Measurements from ENCODE around the gene PIK3R3. TPM values are rescaled to one million over a fixed set of nuclear protein-coding genes. Genes with fewer than 3 reads are reported as not detected.

The PIK3R3 gene
- total and polyA plus RNA-seq, 9 of the 15 experiments (the other 6 are each of a cell fraction or from before 2014, with no cell fraction given): 1.4 to 7.7 (median 4.6) TPM

DNA sequence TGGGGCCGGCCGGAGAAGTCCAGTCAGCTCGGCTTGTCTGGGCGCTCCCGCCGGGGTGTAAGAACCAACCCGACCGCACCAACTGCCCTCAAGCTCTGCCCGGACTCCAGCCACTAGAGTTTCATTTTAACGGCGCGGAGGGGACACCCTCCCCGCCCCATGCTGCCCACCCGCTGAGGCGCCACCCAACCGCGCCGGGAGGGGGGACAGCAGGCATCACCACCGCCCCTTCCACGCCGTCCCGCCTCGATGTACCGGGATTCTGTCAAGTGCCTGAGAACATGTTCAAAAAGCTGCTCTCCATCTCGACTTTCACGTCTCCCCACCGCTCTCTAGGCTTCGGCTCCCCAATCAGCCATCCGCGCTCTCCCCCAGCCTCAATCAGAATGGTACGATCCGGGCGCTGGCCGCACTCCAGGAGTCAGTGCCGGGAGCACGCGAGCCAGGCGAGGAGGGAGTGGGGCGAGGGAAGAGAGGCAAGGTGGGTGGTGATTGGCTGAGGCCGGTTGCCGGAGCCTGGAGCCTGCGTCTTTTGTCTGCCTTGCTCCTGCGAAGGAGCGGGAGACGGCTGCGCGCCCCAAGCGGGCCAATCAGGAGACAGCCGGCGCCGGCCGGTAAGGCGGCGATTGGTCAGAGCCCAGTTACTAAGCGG is at the start of gene PIK3R3 (continued):
- TF ChIP-seq, protein P1, sequence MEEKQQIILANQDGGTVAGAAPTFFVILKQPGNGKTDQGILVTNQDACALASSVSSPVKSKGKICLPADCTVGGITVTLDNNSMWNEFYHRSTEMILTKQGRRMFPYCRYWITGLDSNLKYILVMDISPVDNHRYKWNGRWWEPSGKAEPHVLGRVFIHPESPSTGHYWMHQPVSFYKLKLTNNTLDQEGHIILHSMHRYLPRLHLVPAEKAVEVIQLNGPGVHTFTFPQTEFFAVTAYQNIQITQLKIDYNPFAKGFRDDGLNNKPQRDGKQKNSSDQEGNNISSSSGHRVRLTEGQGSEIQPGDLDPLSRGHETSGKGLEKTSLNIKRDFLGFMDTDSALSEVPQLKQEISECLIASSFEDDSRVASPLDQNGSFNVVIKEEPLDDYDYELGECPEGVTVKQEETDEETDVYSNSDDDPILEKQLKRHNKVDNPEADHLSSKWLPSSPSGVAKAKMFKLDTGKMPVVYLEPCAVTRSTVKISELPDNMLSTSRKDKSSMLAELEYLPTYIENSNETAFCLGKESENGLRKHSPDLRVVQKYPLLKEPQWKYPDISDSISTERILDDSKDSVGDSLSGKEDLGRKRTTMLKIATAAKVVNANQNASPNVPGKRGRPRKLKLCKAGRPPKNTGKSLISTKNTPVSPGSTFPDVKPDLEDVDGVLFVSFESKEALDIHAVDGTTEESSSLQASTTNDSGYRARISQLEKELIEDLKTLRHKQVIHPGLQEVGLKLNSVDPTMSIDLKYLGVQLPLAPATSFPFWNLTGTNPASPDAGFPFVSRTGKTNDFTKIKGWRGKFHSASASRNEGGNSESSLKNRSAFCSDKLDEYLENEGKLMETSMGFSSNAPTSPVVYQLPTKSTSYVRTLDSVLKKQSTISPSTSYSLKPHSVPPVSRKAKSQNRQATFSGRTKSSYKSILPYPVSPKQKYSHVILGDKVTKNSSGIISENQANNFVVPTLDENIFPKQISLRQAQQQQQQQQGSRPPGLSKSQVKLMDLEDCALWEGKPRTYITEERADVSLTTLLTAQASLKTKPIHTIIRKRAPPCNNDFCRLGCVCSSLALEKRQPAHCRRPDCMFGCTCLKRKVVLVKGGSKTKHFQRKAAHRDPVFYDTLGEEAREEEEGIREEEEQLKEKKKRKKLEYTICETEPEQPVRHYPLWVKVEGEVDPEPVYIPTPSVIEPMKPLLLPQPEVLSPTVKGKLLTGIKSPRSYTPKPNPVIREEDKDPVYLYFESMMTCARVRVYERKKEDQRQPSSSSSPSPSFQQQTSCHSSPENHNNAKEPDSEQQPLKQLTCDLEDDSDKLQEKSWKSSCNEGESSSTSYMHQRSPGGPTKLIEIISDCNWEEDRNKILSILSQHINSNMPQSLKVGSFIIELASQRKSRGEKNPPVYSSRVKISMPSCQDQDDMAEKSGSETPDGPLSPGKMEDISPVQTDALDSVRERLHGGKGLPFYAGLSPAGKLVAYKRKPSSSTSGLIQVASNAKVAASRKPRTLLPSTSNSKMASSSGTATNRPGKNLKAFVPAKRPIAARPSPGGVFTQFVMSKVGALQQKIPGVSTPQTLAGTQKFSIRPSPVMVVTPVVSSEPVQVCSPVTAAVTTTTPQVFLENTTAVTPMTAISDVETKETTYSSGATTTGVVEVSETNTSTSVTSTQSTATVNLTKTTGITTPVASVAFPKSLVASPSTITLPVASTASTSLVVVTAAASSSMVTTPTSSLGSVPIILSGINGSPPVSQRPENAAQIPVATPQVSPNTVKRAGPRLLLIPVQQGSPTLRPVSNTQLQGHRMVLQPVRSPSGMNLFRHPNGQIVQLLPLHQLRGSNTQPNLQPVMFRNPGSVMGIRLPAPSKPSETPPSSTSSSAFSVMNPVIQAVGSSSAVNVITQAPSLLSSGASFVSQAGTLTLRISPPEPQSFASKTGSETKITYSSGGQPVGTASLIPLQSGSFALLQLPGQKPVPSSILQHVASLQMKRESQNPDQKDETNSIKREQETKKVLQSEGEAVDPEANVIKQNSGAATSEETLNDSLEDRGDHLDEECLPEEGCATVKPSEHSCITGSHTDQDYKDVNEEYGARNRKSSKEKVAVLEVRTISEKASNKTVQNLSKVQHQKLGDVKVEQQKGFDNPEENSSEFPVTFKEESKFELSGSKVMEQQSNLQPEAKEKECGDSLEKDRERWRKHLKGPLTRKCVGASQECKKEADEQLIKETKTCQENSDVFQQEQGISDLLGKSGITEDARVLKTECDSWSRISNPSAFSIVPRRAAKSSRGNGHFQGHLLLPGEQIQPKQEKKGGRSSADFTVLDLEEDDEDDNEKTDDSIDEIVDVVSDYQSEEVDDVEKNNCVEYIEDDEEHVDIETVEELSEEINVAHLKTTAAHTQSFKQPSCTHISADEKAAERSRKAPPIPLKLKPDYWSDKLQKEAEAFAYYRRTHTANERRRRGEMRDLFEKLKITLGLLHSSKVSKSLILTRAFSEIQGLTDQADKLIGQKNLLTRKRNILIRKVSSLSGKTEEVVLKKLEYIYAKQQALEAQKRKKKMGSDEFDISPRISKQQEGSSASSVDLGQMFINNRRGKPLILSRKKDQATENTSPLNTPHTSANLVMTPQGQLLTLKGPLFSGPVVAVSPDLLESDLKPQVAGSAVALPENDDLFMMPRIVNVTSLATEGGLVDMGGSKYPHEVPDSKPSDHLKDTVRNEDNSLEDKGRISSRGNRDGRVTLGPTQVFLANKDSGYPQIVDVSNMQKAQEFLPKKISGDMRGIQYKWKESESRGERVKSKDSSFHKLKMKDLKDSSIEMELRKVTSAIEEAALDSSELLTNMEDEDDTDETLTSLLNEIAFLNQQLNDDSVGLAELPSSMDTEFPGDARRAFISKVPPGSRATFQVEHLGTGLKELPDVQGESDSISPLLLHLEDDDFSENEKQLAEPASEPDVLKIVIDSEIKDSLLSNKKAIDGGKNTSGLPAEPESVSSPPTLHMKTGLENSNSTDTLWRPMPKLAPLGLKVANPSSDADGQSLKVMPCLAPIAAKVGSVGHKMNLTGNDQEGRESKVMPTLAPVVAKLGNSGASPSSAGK (IDR thresholded peaks at IDR 0.05): peak; percentile 100
- TF ChIP-seq ARID1B (IDR thresholded peaks at IDR 0.05) (peak; percentile 82), HLTF (IDR thresholded peaks at IDR 0.05) (peak; percentile 97), FOS (IDR thresholded peaks at IDR 0.05; ENCODE audit: extremely low read depth, insufficient read length) (peak; percentile 81)
- TF ChIP-seq, protein P2, sequence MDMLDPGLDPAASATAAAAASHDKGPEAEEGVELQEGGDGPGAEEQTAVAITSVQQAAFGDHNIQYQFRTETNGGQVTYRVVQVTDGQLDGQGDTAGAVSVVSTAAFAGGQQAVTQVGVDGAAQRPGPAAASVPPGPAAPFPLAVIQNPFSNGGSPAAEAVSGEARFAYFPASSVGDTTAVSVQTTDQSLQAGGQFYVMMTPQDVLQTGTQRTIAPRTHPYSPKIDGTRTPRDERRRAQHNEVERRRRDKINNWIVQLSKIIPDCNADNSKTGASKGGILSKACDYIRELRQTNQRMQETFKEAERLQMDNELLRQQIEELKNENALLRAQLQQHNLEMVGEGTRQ (CRISPR knock-in tag; IDR thresholded peaks at IDR 0.05): peak; percentile 26; the same call in 1 of the 2 replicates

Data from K562 (cell line).